Measurements from ENCODE around the gene MRPS18A.

MRPS18A gene
- 11.4 reads per million, percentile 34 among the genes with 10 or more reads in this experiment for total RNA-seq

DNA sequence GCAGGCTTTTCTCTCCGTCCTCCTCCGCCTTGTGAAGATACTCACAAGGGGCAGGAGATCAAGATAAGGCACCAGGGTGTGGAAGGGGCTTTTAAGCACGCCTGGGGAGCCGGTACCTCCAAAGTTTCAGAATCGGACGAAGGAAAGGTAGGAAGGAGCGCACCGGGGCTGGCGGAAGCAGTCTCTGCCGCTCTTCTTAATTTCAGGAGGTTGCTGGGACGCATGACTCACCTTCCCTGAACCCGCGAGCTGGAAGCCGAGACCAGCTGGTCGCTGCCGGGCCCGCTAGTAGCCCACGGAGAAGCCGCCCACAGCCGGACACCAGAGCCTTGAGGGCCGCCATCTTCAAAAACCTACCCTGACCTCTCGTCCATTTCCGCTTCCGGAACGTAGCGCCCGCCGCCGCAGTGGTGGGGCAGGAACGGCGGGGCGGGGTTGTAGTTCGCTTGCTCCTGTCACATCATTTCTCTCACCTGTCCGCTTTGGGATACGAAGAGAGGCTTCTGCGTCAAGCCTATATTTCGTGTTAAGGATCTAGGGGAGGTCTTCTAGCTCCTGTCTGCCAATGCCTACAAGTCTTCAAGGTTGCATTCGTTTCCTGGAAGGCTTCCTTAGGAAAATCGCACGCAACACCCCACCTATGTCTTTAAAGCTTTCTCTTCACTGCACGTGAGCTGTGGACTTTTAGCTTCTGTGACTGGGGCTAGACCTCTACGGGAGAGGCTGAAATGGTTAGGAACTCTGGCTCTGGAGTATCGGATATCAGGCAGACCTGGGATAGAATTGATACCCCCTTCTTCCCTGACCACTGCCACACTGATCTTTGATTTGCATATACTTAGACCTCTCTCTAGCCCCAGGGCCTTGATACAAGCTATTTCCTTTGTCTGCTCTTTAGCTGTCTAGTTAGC is at the start of gene MRPS18A:
Gene MRPS18A, minus strand, starts transcription at position 355 of the 911 bp plus-strand sequence. Its CDS starts 12 bp downstream, at position 343.
- DNase-seq: peak; percentile 71

GRCh38 chr6:43736844-43737243 is 49.3 kb upstream of the MRPS18A start:
- DNase-seq: no peak

GRCh38 chr6:43736211-43736786 is 48.7 kb upstream of the MRPS18A start:
- DNase-seq: no peak

DNA sequence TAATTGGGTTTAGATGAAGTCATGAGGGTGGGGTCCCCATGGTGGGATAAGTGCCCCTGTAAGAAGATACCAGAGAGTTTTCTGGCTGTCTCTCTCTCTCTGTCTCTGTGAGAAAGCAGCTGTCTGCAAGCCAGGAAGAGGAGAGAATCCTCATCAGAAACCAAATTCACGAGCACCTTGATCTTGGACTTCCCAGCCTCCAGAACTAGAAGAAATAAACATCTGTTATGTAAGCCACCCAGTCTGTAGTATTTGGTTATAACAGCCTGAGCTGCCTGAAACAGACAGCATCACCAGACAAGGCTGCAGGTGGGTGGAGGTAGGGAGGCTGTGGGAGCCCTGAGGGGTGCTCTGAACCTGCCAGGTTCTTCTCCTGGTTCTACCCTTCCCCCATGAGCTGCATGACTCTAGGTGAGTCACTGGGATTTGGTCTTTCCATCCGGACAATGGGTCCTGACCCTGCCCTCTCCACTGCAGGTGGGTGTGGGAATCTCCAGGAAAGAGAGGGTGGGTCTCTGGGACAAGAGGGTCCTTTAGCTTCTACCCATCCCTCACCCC is 48.1 kb upstream of the MRPS18A start:
- DNase-seq: no peak

- no peak for DNase-seq
These were observed 46.7 kb upstream of the MRPS18A start for GRCh38 chr6:43734294-43734665.

- no peak for DNase-seq
These were observed 46.1 kb upstream of the MRPS18A start for GRCh38 chr6:43733471-43734293.

GRCh38 chr6:43730634-43731033 is 43.0 kb upstream of the MRPS18A start:
- no peak for DNase-seq

- DNase-seq: no peak
These were observed 41.9 kb upstream of the MRPS18A start for GRCh38 chr6:43729537-43729936.

- no peak for DNase-seq
These were observed 41.0 kb upstream of the MRPS18A start for GRCh38 chr6:43728586-43728985.

- DNase-seq: no peak
These were observed 40.0 kb upstream of the MRPS18A start for GRCh38 chr6:43727634-43728033.

GRCh38 chr6:43725643-43726580 is 38.3 kb upstream of the MRPS18A start:
- no peak for DNase-seq

DNA sequence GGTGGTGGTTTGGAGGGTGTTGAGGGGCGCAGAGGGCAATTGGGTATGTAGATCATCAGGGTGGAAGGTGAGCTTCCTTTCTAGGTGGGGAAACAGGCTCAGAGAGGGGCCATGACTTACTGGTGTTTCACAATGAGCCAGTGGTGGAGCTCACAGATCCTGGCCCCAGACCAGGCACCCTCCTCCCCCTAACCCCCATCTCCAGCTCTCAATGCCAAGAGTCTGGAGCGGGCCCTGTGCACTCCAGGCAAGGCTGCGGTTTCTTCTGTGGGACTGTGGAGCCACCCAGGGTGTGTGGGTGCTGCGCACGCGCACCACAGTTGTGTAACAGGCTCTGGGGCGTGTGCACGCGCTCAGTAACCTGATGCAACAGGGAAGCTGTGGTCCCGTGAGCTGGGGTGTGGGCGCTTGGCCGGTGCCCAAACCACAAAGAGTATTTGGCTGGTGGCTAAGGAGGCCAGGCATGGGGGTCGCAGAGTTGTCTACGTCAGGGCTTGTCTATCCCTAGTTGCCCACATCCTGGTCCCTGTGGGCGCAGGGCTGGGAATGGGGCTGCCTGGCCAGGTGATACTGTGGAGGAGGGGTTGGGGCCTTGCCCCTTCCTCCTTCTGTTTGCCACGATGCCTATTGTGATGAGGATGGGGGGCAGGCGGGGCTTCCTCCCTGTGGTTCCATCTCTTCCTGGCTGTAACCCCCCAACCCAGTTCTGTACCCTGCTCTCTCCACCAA is 37.5 kb upstream of the MRPS18A start:
- peak; percentile 15 for DNase-seq

DNA sequence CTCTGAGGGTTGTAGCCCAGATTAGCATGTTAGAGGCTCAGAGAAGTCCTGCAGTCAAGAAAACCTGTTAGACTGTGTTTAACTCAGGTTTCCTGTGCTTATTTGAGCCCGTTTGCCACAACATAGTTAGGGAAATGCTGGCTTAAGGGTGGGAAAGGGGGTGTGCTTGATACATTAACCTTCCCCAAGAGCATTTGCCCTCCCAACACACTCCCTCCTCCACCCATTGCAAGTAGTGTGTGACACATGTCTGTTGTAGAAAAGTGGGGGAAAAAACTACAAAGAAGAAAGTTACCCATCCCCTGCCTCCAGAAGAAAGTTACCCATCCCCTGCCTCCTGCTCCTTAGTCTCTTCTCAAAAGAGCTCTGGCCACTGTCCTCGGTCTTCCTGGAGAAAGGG is 36.8 kb upstream of the MRPS18A start:
- DNase-seq: no peak

DNA sequence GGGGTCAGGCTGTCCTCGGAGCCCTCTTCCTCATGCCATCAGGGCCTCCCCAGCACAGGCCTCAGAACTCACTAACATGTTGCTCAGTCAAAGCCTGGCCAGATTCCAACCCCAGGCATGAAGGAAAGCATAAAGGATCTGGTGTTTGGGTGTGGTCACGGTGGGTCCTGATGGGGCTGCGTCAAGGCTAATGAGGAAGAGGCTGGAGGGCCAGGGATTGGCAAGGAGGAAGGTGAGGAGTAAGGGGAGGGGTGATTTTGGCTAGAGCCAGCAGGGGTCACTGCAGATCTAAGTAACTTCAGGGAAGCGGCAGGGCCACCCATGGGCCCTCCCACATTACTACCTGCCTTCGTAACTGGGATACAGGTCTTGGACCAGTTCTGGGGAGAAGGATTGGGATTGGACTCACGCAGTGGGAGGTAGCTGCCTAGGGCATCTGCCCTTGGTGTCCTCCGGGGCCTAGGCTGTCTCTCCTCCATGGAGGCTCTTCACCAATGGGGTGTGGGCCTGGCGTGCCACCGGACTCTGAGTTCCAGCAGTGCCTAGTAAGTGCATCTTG is 36.2 kb upstream of the MRPS18A start:
- DNase-seq: peak; percentile 43

DNA sequence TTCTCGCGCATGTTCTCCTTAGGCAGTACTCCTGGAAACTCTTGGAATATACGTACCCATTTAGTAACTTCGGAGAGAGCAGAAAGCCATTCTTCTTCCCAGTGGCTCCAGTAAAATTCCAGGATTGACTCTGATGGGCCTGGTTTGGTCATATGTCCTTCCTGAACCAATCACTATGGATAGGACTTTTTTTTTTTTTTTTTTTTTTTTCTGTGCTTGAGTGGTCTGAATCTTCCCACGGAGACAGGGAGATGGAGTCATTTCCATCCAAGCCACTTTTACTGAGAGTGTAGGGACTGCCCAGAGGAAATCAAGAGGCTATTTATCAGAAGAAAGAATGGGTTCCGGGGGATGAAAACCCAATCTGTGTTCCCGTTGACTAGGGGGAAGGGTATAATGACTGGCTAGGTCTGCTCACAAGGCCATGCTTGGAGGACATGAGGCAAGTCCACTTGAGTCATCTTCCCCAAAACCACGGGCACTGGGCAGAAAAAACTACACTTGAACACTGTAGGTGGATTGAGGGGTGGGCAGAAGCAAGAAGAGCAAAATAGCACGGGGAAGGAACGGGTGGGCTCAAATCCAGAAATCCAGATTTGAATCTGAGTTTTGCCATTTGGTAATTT is 35.4 kb upstream of the MRPS18A start:
- DNase-seq: no peak

- no peak for DNase-seq
These were observed 33.4 kb upstream of the MRPS18A start for GRCh38 chr6:43720999-43721398.

GRCh38 chr6:43719511-43719910 is 31.9 kb upstream of the MRPS18A start:
- DNase-seq: no peak

- no peak for DNase-seq
These were observed 31.0 kb upstream of the MRPS18A start for GRCh38 chr6:43718387-43719105.

DNA sequence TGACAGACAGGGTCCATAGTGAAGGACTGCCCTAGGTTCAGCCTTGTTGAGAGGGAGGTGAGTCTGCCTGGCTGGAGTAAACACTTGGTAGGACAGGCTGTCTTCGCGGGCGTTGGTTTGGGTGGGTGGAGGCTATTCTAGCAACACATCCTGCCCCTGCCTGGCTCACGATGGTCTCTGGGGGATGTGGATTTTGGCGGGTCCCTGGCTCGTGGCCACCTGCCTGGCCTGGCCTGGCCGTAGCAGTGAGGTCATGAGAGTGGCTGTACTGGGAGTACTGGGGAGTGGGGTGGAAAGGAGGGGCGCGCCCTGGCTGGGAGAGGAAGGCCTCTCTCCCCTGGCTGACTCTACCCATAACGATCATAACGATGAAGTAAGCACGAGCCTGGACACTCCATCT is 30.2 kb upstream of the MRPS18A start:
- DNase-seq: no peak

DNA sequence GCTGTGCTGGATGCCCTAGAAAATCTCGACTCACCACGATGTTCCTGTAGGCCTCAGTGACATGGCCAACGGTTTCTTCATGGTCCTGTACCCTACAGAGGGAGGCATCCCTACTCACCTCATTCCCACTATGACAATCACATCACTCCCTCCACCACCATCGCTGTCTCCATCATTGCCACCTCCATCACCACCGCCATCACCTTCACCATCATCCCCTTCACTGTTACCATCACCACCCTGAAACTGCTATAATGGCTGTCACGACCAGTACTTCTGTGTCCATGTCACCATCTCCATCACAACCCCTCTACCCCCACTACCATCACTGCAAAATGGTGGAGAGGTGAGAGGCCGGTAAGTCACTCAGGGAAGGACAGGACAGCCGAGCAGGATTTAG is 29.8 kb upstream of the MRPS18A start:
- no peak for DNase-seq
